Mucosa of stomach (tissue), 1 donor: ENCODE results near the gene MASP1.
A peak's percentile ranks its signal among the peaks of the same experiment; 100 is the strongest.

Experiments used
- H3K27me3 ChIP-seq: one replicate; pipeline ENCODE4 v1.7.0; 2013; ENCODE audit warnings: mild to moderate bottlenecking, low read length; ENCODE audit not compliant: control insufficient read depth, insufficient read depth
- H3K36me3 ChIP-seq: one replicate; pipeline ENCODE4 v1.7.0; 2013; ENCODE audit warnings: low read length; ENCODE audit not compliant: control insufficient read depth, insufficient read depth
- H3K4me1 ChIP-seq: one replicate; pipeline ENCODE4 v1.7.0; 2013; ENCODE audit warnings: mild to moderate bottlenecking, low read length; ENCODE audit not compliant: control insufficient read depth, insufficient read depth
- H3K4me3 ChIP-seq: one replicate; pipeline ENCODE4 v1.7.0; 2013; ENCODE audit warnings: low read length
- H3K9ac ChIP-seq: one replicate; pipeline ENCODE4 v1.7.0; 2013; ENCODE audit warnings: mild to moderate bottlenecking, low read length, moderate library complexity
- H3K9me3 ChIP-seq: one replicate; pipeline ENCODE4 v1.7.0; 2013; ENCODE audit warnings: mild to moderate bottlenecking, low read length, moderate library complexity; ENCODE audit not compliant: control insufficient read depth
- donor health status: Pancreatic carcinoma.

Gene MASP1

GRCh38 chr3:187291512-187292132, at the start of gene MASP1:
Gene MASP1, minus strand, starts transcription at chr3:187291737. Its CDS starts 105 bp downstream, at chr3:187291632.
- Histone ChIP-seq H3K9me3 (no peaks in the 10 kb centered on the region), H3K4me3 (no peak within 1 kb of the TSS), H3K9ac (peak within 1 kb of the TSS; percentile 9), H3K36me3 (no peaks in the 10 kb centered on the region), H3K4me1 (peaks cover 10% of the 10 kb centered on the region), H3K27me3 (peaks cover 4% of the 10 kb centered on the region)

GRCh38 chr3:187340578-187340977, 49.0 kb upstream of the MASP1 start:
- Histone ChIP-seq H3K27me3 (peaks cover 4% of the 10 kb centered on the region), H3K9me3 (no peaks in the 10 kb centered on the region), H3K9ac (no peak overlapping the region), H3K4me3 (no peak overlapping the region), H3K4me1 (no peaks in the 10 kb centered on the region), H3K36me3 (no peaks in the 10 kb centered on the region)

- Histone ChIP-seq H3K4me1 (no peaks in the 10 kb centered on the region), H3K9me3 (no peaks in the 10 kb centered on the region), H3K27me3 (no peaks in the 10 kb centered on the region), H3K36me3 (no peaks in the 10 kb centered on the region), H3K9ac (no peak overlapping the region), H3K4me3 (no peak overlapping the region)
Observed at GRCh38 chr3:187336322-187336721, 44.8 kb upstream of the MASP1 start.

- no peaks in the 10 kb centered on the region for H3K9me3 ChIP-seq
- H3K4me3 ChIP-seq: no peak overlapping the region
- H3K9ac ChIP-seq: no peak overlapping the region
- H3K27me3 ChIP-seq: no peaks in the 10 kb centered on the region
- H3K36me3 ChIP-seq: no peaks in the 10 kb centered on the region
- H3K4me1 ChIP-seq: no peaks in the 10 kb centered on the region
Observed at GRCh38 chr3:187334904-187335303, 43.4 kb upstream of the MASP1 start.

DNA sequence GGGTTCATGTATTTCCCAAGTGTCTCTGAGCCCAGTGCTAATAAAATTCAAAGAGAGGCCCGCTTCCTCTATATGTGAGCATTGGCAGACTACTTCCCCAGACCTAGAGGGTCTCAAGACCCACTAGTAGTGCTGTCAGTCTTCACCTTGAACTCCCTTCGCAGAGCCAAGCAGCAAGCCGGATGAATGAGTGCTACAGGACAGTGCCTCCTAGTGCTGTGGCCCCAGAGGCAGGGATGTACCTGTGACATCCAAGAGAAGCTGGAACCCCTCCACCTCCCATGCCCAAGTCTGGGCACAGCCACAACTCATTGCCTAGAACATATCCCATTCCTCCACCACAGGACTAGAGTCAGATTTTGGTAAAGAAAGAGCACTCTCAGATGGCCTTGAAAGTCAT, 37.2 kb upstream of the MASP1 start:
- no peak overlapping the region for H3K4me3 ChIP-seq

DNA sequence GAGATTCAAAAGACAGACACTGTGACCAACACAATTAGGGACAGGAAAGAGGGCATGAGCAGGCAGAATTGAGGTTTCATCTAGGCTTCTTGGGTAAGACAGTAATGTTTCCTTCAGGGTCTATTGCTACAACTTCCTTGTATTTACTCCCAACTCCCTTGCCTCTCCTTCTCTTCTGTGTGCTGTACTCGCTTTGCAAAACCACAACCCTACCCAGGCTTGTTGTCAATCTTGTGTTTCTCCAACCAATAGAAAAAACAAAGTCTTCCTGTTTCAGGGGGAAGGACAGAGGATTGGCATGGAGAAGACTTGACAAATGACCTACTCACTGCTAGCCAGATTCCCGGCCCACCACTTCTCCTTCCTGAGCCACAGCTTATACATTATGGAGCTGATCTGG, 36.3 kb upstream of the MASP1 start:
- Histone ChIP-seq H3K4me1 (no peaks in the 10 kb centered on the region), H3K27me3 (no peaks in the 10 kb centered on the region), H3K9ac (no peak overlapping the region), H3K4me3 (no peak overlapping the region), H3K9me3 (no peaks in the 10 kb centered on the region), H3K36me3 (no peaks in the 10 kb centered on the region)

More for the DNA sequence above, 37.2 kb upstream of the MASP1 start:
- H3K4me1 ChIP-seq: no peaks in the 10 kb centered on the region
- H3K36me3 ChIP-seq: no peaks in the 10 kb centered on the region
- H3K27me3 ChIP-seq: no peaks in the 10 kb centered on the region
- H3K9ac ChIP-seq: no peak overlapping the region
- H3K9me3 ChIP-seq: no peaks in the 10 kb centered on the region

- Histone ChIP-seq H3K27me3 (peaks cover 5% of the 10 kb centered on the region), H3K9ac (no peak overlapping the region), H3K9me3 (no peaks in the 10 kb centered on the region)
Observed at GRCh38 chr3:187325632-187326031, 34.1 kb upstream of the MASP1 start.

GRCh38 chr3:187323091-187323490, 31.6 kb upstream of the MASP1 start:
- Histone ChIP-seq H3K9me3 (no peaks in the 10 kb centered on the region), H3K9ac (no peak overlapping the region), H3K4me1 (peaks cover 5% of the 10 kb centered on the region), H3K27me3 (peaks cover 13% of the 10 kb centered on the region), H3K4me3 (no peak overlapping the region), H3K36me3 (no peaks in the 10 kb centered on the region)

More at GRCh38 chr3:187325632-187326031, 34.1 kb upstream of the MASP1 start:
- no peaks in the 10 kb centered on the region for H3K36me3 ChIP-seq
- H3K4me1 ChIP-seq: no peaks in the 10 kb centered on the region
- H3K4me3 ChIP-seq: no peak overlapping the region

DNA sequence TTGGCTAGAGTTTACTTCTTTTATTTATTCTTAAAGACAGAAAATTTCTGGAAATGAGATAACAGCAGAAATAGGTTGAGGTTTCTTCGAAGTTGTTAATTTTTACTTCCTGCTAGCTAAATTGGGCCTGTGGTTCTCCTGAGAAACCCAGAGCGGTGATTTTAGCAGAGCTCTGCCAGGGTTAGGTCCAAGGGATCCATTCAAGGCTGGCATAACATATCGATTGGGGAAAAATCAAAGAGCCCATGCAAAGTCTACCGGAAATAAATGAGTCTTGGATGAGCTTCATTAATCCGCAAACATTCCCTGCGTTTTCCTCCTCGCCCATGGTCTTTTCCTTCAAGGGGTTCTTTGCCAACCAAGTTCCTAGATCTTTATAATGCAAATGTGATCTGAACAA, 30.8 kb upstream of the MASP1 start:
- H3K4me1 ChIP-seq: peaks cover 5% of the 10 kb centered on the region
- H3K9ac ChIP-seq: no peak overlapping the region
- peaks cover 13% of the 10 kb centered on the region for H3K27me3 ChIP-seq
- no peaks in the 10 kb centered on the region for H3K36me3 ChIP-seq
- H3K9me3 ChIP-seq: no peaks in the 10 kb centered on the region
- no peak overlapping the region for H3K4me3 ChIP-seq

- peaks cover 13% of the 10 kb centered on the region for H3K27me3 ChIP-seq
- H3K4me3 ChIP-seq: no peak overlapping the region
- no peaks in the 10 kb centered on the region for H3K36me3 ChIP-seq
- H3K4me1 ChIP-seq: peaks cover 5% of the 10 kb centered on the region
- no peaks in the 10 kb centered on the region for H3K9me3 ChIP-seq
- H3K9ac ChIP-seq: no peak overlapping the region
Observed at GRCh38 chr3:187321766-187322165, 30.2 kb upstream of the MASP1 start.

GRCh38 chr3:187319699-187320302, 28.3 kb upstream of the MASP1 start:
- H3K4me1 ChIP-seq: peaks cover 5% of the 10 kb centered on the region
- no peak overlapping the region for H3K9ac ChIP-seq
- no peak overlapping the region for H3K4me3 ChIP-seq
- peaks cover 13% of the 10 kb centered on the region for H3K27me3 ChIP-seq
- no peaks in the 10 kb centered on the region for H3K9me3 ChIP-seq
- H3K36me3 ChIP-seq: no peaks in the 10 kb centered on the region

DNA sequence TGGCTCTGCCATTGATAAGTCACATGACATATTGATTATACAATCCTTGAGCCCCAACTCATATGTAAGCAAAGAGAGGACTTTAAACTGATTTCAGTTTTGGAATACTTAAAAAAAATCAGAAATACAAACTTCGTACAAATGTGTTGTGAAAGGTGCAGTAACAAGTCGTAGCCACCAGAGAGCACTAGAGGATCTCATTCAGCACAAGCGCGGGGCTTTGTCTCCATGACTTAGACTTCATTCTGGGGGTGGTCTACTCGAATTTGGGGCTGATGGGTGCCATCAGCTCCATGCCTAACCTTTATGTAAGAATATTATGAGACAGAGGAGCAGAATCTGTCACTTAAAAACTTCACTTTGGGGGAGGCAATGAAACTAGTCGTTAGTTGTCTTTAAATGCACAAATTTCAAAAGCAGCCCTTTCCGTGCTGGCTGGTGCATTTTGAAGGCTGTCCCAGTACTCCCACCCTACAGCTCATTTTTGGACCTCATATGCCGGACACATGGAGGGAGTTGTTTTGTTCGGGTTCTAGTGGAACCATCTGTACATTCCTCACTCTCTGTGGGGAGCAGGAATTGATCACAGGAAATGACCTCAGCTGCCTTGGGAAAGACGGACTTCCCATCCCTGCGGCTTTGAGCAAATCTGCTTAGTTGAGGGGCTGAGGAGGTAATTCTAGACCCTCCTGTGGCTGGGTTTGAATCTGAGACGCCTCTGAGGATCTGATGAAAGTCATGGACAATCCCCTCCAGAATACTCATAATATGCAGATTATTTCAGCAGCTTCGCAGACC, 27.5 kb upstream of the MASP1 start:
- H3K4me1 ChIP-seq: peaks cover 5% of the 10 kb centered on the region
- no peaks in the 10 kb centered on the region for H3K9me3 ChIP-seq
- H3K4me3 ChIP-seq: no peak overlapping the region
- no peak overlapping the region for H3K9ac ChIP-seq
- no peaks in the 10 kb centered on the region for H3K36me3 ChIP-seq
- H3K27me3 ChIP-seq: peaks cover 17% of the 10 kb centered on the region
